ENCODE data around the gene ABCC2.
"Not testable (repeated sequence)": the region's sequence is repeated elsewhere in the genome, so short reads cannot be mapped to it uniquely, and the experiment has no call there.

ABCC2 gene

GRCh38 chr10:99855479-99856071 is 73.1 kb downstream of the ABCC2 start:
- no peak for DNase-seq (ENCODE audit: low spot score in 2 of 2)
- Histone ChIP-seq H3K4me3 (no peak overlapping the region), H3K36me3 (replicated peaks) (no peaks in the 10 kb centered on the region), H3K9me3 (no peaks in the 10 kb centered on the region), H3K4me1 (peaks cover 19% of the 10 kb centered on the region), H3K27me3 (ENCODE audit: low read depth) (no peaks in the 10 kb centered on the region)
- in situ Hi-C loops (cut with MboI; ENCODE audit: low sequenced_read_pairs): no loop called here

DNA sequence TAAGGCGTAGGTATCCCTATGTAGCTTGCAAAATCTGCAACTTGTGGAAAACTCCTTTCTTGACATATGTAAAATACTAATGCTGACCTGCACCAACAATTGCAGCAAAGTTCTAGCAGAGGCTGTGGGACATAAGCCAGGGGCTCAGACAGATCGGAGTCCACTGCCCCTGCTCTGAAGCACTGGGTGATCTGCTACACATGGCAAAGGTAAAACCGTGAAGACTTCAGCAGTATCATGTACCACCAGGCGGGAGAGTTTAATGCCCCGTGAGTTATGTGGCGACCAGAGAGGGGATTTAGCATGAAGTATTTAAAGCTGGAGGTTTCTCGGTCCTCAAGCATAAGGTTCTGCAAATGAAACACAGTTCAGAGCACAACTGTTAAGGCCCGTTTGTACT is 76.4 kb downstream of the ABCC2 start:
- no peaks in the 10 kb centered on the region for H3K36me3 ChIP-seq (replicated peaks)
- DNase-seq (ENCODE audit: low spot score in 2 of 2): no peak
- no peak overlapping the region for H3K4me3 ChIP-seq
- no peaks in the 10 kb centered on the region for H3K27me3 ChIP-seq (ENCODE audit: low read depth)
- in situ Hi-C loops (cut with MboI; ENCODE audit: low sequenced_read_pairs): no loop called here
- H3K4me1 ChIP-seq: no peaks in the 10 kb centered on the region
- H3K9me3 ChIP-seq: no peaks in the 10 kb centered on the region

DNA sequence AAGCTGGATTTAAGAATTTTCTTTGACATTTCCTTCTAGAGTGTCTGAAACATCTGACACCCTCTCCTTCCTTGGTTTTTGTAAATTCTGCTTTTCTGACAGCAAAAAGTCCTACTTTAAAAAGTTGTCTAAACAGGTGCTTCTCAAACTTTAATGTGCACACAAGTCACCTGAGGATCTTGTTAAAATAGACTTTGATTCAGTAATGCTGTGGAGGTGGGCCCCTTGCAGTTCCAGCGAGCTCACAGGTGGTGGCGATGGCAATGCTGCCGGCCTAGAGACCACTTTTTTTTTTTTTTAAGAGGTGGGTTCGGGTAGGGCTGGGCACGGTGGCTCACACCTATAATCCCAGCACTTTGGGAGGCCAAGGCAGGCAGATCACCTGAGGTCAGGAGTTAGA is 77.1 kb downstream of the ABCC2 start:
- in situ Hi-C loops (cut with MboI; ENCODE audit: low sequenced_read_pairs): no loop called here
- H3K4me3 ChIP-seq: no peak overlapping the region
- no peaks in the 10 kb centered on the region for H3K27me3 ChIP-seq (ENCODE audit: low read depth)
- no peaks in the 10 kb centered on the region for H3K4me1 ChIP-seq
- no peaks in the 10 kb centered on the region for H3K9me3 ChIP-seq
- DNase-seq (ENCODE audit: low spot score in 2 of 2): peak; percentile 33 to 59
- no peaks in the 10 kb centered on the region for H3K36me3 ChIP-seq (replicated peaks)

GRCh38 chr10:99860466-99860865 is 78.0 kb downstream of the ABCC2 start:
- Histone ChIP-seq H3K36me3 (replicated peaks) (no peaks in the 10 kb centered on the region), H3K4me1 (no peaks in the 10 kb centered on the region), H3K9me3 (no peaks in the 10 kb centered on the region), H3K27me3 (ENCODE audit: low read depth) (no peaks in the 10 kb centered on the region), H3K4me3 (no peak overlapping the region)
- in situ Hi-C loops (cut with MboI; ENCODE audit: low sequenced_read_pairs): no loop called here
- DNase-seq (ENCODE audit: low spot score in 2 of 2): no peak

DNA sequence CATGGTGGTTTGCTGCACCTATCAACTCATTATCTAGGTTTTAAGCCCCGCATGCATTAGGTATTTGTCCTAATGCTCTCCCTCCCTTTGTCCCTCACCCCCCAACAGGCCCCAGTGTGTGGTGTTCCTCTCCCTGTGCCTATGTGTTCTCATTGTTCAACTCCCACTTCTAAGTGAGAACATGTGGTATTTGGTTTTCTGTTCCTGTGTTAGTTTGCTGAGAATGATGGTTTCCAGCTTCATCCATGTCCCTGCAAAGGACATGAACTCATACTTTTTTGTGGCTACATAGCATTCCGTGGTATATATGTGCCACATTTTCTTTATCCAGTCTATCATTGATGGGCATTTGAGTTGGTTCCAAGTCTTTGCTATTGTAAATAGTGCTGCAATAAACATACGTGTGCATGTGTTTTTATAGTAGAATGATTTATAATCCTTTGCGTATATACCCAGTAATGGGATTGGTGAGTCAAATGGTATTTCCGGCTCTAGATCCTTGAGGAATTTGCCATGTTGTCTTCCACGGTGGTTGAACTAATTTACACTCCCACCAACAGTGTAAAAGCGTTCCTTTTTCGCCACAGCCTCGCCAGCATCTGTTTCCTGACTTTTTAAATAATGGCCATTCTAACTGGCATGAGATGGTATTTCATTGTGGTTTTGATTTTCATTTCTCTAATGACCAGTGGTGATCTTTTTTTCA is 81.2 kb downstream of the ABCC2 start:
- DNase-seq (ENCODE audit: low spot score in 2 of 2); in situ Hi-C loops (cut with MboI; ENCODE audit: low sequenced_read_pairs); H3K4me3 ChIP-seq; H3K9me3 ChIP-seq; H3K36me3 ChIP-seq (replicated peaks); H3K4me1 ChIP-seq; H3K27me3 ChIP-seq (ENCODE audit: low read depth): not testable (repeated sequence)

DNA sequence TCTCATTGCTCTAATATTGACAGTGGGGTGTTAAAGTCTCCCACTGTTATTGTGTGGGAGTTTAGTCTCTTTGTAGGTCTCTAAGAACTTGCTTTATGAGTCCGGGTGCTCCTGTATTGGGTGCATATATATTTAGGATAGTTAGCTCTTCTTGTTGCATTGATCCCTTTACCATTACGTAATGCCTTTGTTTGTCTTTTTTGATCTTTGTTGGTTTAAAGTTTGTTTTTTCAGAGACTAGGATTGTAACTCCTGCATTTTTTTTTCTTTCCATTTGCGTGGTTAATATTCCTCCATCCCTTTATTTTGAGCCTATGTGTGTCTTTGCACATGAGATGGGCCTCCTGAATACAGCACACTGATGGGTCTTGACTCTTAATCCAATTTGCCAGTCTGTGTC is 84.8 kb downstream of the ABCC2 start:
- H3K36me3 ChIP-seq (replicated peaks); DNase-seq (ENCODE audit: low spot score in 2 of 2); in situ Hi-C loops (cut with MboI; ENCODE audit: low sequenced_read_pairs); H3K27me3 ChIP-seq (ENCODE audit: low read depth); H3K9me3 ChIP-seq; H3K4me1 ChIP-seq; H3K4me3 ChIP-seq: not testable (repeated sequence)

DNA sequence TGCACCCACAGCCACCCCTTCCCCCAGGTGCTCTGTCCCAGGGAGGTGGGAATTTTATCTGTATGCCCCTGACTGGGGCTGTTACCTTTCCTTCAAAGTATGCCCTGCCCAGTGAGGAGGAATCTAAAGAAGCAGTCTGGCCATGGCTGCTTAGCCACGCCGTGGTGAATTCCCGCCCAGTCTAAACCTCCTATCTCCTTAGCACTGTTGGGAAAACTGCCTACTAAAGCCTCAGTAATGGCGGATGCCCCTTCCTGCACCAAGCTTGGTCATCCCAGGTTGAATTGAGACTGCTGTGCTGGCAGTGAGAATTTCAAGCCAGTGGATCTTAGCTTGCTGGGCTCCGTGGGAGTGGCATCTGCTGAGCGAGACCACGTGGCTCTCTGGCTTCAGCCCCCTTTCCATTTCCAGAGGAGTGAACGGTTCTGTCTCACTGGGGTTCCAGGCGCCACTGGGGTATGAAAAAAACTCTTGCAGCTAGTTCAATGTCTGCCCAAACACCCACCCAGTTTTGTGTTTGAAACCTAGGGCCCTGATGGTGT is 87.2 kb downstream of the ABCC2 start:
- H3K4me3 ChIP-seq: no peak overlapping the region

GRCh38 chr10:99870123-99870730 is 87.8 kb downstream of the ABCC2 start:
- Histone ChIP-seq H3K4me3 (no peak overlapping the region), H3K9me3 (no peaks in the 10 kb centered on the region; the same call in 1 of the 2 replicates), H3K36me3 (replicated peaks) (peaks cover 1% of the 10 kb centered on the region), H3K27me3 (ENCODE audit: low read depth) (no peaks in the 10 kb centered on the region), H3K4me1 (no peaks in the 10 kb centered on the region)
- in situ Hi-C loops (cut with MboI; ENCODE audit: low sequenced_read_pairs): no loop called here
- DNase-seq (ENCODE audit: low spot score in 2 of 2): no peak

More for the DNA sequence above, 87.2 kb downstream of the ABCC2 start:
- H3K9me3 ChIP-seq: no peaks in the 10 kb centered on the region; the same call in 1 of the 2 replicates
- no peaks in the 10 kb centered on the region for H3K27me3 ChIP-seq (ENCODE audit: low read depth)
- DNase-seq (ENCODE audit: low spot score in 2 of 2): no peak
- no peaks in the 10 kb centered on the region for H3K4me1 ChIP-seq
- in situ Hi-C loops (cut with MboI; ENCODE audit: low sequenced_read_pairs): no loop called here
- H3K36me3 ChIP-seq (replicated peaks): no peaks in the 10 kb centered on the region

DNA sequence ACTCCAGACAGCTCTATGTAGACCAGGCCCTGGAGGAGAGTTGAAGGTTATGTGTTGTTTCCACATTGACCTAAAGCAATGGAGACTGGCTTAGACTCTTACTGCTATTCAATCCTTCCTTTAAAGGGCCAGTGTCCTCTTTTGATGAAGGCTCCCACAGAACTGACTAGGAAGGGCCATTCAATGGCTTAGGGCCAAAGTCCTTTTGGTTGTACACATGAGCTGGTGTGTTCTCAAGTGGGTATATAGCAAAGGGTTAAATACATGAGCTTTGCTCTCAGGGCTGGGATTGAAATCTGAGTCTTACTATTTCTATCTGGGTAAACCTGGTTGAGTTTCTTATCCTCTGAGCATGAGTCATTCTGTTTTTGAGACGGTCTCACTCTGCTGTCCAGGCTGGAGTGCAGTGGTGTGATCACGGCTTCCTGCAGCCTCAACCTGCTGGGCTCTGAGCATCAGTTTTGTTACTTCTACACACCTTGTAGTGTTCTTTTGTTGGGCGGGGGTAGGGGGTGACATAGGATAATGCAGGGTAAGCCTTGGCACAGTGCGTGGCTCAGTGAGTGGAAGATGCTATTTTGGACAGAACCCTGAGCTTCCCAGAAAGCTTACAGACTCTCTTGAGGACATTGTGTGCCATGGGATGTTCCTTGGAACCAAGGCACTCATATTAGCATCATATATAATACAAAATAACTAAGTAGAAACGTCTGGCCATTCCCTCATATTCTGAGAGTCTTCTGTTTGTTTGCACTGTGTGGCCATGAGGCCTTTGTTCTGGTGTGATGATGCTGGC is 90.1 kb downstream of the ABCC2 start:
- no peak for DNase-seq (ENCODE audit: low spot score in 2 of 2)
- no peak overlapping the region for H3K4me3 ChIP-seq
- no peaks in the 10 kb centered on the region for H3K27me3 ChIP-seq (ENCODE audit: low read depth)
- H3K9me3 ChIP-seq: no peaks in the 10 kb centered on the region
- peaks cover 25% of the 10 kb centered on the region for H3K36me3 ChIP-seq (replicated peaks)
- no peaks in the 10 kb centered on the region for H3K4me1 ChIP-seq
- in situ Hi-C loops (cut with MboI; ENCODE audit: low sequenced_read_pairs): no loop called here

DNA sequence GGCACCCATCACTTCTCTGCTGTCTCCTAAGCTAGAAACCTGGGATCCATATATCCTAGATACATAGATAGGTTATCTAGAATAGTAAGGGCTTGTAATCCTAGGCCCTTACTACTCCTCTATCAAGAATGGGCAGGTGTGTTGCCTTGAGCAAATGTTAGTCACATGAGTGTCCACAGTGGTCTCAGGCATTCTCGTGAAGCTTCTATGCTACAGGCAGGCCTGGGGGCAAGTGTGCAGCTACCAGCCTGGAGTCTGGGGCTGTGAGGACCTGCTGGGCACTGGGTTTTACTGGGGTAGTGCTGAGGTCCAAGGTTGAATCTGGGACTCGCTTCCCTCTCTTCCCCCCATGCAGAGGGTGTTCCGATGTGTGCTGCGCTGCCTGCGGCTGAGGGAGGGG is 91.4 kb downstream of the ABCC2 start:
- H3K4me3 ChIP-seq: no peak overlapping the region
- no peaks in the 10 kb centered on the region for H3K27me3 ChIP-seq (ENCODE audit: low read depth)
- H3K4me1 ChIP-seq: no peaks in the 10 kb centered on the region
- no peaks in the 10 kb centered on the region for H3K9me3 ChIP-seq
- no peak for DNase-seq (ENCODE audit: low spot score in 2 of 2)
- in situ Hi-C loops (cut with MboI; ENCODE audit: low sequenced_read_pairs): no loop called here
- H3K36me3 ChIP-seq (replicated peaks): peaks cover 37% of the 10 kb centered on the region

DNA sequence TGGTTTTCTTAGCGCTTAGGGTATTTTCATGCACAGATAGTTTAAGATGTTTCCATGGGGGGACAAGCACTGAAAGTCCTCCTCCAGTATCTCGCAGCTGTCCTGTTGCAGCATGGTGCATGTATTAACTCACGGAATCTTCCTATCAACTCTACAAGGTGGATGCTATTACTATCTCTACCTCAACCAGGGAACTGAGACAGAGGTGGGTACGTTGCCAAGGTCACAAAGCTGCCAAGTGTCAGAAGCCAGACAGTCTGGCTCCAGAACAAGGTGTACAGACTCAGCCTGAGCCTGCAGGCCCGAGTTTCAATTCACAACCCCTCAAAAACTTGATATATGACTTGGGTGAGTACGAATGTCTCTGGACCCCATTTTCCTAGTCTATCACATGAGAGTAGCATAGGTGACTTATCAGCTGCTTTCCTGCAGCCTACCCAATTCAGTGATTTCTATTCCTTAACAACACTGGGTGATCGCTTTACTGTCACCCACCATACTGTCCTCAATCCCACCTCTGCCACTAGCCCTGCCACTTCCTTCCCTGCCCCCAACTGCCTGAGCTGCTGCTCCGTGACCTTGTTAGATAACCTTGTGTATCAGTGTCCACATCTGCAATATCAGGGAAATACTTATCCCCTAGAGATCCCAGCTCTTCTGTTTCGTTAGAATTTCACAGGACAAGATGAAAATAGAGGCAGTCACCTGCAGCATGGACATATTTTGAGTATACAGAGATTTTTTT is 92.1 kb downstream of the ABCC2 start:
- no peaks in the 10 kb centered on the region for H3K9me3 ChIP-seq
- in situ Hi-C loops (cut with MboI; ENCODE audit: low sequenced_read_pairs): no loop called here
- no peaks in the 10 kb centered on the region for H3K27me3 ChIP-seq (ENCODE audit: low read depth)
- H3K36me3 ChIP-seq (replicated peaks): peaks cover 42% of the 10 kb centered on the region
- no peaks in the 10 kb centered on the region for H3K4me1 ChIP-seq
- no peak overlapping the region for H3K4me3 ChIP-seq
- DNase-seq (ENCODE audit: low spot score in 2 of 2): no peak

DNA sequence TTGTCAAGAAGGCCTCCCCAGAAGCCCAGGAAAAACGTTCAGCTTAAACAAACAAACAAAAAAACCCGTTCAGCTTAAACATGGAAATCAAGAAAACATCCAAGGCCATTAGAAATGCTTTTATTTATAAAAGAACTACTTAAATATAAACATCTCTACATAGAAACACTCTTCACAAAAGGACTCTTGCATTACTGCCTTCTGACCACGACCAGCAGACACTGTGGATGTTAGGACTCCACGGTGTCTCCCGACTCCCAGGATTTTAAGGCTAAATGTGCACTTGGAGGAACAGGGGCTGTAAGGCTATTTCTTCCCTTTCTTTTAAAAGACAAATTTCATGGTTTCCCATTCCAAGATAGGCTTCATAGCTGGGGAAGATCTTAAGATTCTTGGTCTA is 93.0 kb downstream of the ABCC2 start:
- Histone ChIP-seq H3K27me3 (ENCODE audit: low read depth) (no peaks in the 10 kb centered on the region), H3K4me1 (no peaks in the 10 kb centered on the region), H3K9me3 (no peaks in the 10 kb centered on the region), H3K36me3 (replicated peaks) (peaks cover 52% of the 10 kb centered on the region), H3K4me3 (no peak overlapping the region)
- DNase-seq (ENCODE audit: low spot score in 2 of 2): no peak
- in situ Hi-C loops (cut with MboI; ENCODE audit: low sequenced_read_pairs): no loop called here

- no peaks in the 10 kb centered on the region for H3K9me3 ChIP-seq
- H3K4me3 ChIP-seq: no peak overlapping the region
- H3K4me1 ChIP-seq: no peaks in the 10 kb centered on the region
- H3K27me3 ChIP-seq (ENCODE audit: low read depth): no peaks in the 10 kb centered on the region
- in situ Hi-C loops (cut with MboI; ENCODE audit: low sequenced_read_pairs): no loop called here
- no peak for DNase-seq (ENCODE audit: low spot score in 2 of 2)
- H3K36me3 ChIP-seq (replicated peaks): peaks cover 90% of the 10 kb centered on the region
Observed at GRCh38 chr10:99880080-99880835, 97.8 kb downstream of the ABCC2 start.

Data from HAP-1 (cell line).